Spleen (tissue), 7 donors: Measurements from ENCODE around the gene MDGA2.

ENCODE experiments used
- POLR2A ChIP-seq, 3 donors: fragments of 450-650 bp; IDR thresholded peaks; one replicate each; pipeline ENCODE4 v1.5.1; 2017; ENCODE audit warnings: antibody characterized with exemption in 3 of 3, mild to moderate bottlenecking in 1 of 3
- POLR2AphosphoS5 ChIP-seq, 3 donors: sonication (generic); formaldehyde crosslinking; IDR thresholded peaks; one replicate each; pipeline ENCODE4 v1.5.1; 2017; ENCODE audit warnings: antibody characterized with exemption in 3 of 3
- TF ChIP-seq, protein P1 (sequence below), 11 experiments: fragments of 200-600 bp in 7 of 11; fragments of 450-650 bp in 4 of 11; sonication (generic) in 4 of 11; IDR thresholded peaks in 8 of 11; conservative IDR thresholded peaks in 3 of 11; 1 replicate in 7 of 11; 2 replicates in 4 of 11; pipeline versions ENCODE4 v1.4.0 to v1.8.0; 2016 to 2021; ENCODE audit warnings: antibody characterized with exemption in 11 of 11, inconsistent platforms in 4 of 11, mild to moderate bottlenecking in 1 of 11
- donor health status: DM: no; HTN: no; CAD: no; lungs with moderate emphysema.
- donor health status: DM: no; HTN: no; CAD: no.
- donor health status: DM: no; HTN: no; CAD: no.

DNA sequence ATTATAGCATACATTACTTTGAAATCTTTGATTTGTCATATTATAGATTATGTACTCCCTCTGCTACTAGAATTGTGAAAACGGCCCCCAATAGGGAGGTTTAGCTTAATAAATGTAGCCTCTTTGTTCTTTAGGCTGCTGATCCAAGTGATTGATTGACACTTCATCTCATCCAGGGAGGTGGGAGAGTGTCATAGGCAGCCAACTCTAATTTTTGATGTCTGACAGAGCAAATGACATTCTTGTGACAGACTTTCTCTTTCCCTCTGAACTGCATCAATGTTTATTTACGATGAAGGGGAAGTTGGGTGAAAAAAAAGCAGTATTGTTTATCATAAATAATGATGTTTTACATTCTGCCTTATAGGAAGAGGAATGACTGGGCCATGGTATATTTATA, 221.4 kb downstream of the MDGA2 start:
- TF ChIP-seq, protein P1, sequence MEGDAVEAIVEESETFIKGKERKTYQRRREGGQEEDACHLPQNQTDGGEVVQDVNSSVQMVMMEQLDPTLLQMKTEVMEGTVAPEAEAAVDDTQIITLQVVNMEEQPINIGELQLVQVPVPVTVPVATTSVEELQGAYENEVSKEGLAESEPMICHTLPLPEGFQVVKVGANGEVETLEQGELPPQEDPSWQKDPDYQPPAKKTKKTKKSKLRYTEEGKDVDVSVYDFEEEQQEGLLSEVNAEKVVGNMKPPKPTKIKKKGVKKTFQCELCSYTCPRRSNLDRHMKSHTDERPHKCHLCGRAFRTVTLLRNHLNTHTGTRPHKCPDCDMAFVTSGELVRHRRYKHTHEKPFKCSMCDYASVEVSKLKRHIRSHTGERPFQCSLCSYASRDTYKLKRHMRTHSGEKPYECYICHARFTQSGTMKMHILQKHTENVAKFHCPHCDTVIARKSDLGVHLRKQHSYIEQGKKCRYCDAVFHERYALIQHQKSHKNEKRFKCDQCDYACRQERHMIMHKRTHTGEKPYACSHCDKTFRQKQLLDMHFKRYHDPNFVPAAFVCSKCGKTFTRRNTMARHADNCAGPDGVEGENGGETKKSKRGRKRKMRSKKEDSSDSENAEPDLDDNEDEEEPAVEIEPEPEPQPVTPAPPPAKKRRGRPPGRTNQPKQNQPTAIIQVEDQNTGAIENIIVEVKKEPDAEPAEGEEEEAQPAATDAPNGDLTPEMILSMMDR (IDR thresholded peaks at IDR 0.05 in 8 of 11, conservative IDR thresholded peaks at IDR 0.05 in 3 of 11) = no peak
- TF ChIP-seq POLR2A (IDR thresholded peaks at IDR 0.05) (no peak), POLR2AphosphoS5 (IDR thresholded peaks at IDR 0.05) (no peak)
